Measurements from ENCODE around the gene TBPL2.
"Not testable (repeated sequence)": the region's sequence is repeated elsewhere in the genome, so short reads cannot be mapped to it uniquely, and the experiment has no call there.

The TBPL2 gene

DNA sequence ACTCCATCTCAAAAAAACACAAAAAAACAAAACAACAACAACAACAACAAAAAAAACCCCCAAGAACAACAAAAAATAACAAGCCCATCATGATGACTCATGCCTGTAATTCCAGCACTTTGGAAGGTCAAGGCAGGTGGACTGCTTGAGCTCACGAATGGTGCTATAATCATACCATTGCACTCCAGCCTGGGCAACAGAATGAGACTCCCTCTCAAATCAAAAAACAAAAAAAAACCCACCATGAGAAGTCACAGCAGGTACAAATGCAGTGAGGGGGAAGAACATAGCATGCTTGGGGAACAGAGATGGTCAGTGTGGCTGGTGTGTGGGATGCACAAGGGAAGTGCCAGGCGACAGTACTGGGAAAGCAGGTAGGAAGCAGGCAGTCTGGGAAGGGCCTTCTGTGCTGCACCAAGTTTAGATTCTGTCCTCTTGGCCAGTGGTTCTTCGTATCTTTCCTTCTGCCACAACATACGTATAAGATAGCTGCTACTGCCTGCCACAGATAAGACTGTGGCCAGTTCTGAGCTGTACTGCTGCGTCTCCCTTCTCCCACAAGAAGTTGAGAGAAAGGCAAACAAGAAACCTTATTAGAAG, 56.8 kb downstream of the TBPL2 start:
- no peak overlapping the region for H3K4me3 ChIP-seq (replicated peaks; ENCODE audit: low read depth, low read length)
- no peak for DNase-seq (ENCODE audit: low read depth)
- TF ChIP-seq, protein P1, sequence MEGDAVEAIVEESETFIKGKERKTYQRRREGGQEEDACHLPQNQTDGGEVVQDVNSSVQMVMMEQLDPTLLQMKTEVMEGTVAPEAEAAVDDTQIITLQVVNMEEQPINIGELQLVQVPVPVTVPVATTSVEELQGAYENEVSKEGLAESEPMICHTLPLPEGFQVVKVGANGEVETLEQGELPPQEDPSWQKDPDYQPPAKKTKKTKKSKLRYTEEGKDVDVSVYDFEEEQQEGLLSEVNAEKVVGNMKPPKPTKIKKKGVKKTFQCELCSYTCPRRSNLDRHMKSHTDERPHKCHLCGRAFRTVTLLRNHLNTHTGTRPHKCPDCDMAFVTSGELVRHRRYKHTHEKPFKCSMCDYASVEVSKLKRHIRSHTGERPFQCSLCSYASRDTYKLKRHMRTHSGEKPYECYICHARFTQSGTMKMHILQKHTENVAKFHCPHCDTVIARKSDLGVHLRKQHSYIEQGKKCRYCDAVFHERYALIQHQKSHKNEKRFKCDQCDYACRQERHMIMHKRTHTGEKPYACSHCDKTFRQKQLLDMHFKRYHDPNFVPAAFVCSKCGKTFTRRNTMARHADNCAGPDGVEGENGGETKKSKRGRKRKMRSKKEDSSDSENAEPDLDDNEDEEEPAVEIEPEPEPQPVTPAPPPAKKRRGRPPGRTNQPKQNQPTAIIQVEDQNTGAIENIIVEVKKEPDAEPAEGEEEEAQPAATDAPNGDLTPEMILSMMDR (IDR thresholded peaks at IDR 0.05; ENCODE audit: low read length, missing control alignments) = no peak

- not testable (repeated sequence) for DNase-seq (ENCODE audit: low read depth); H3K4me3 ChIP-seq (replicated peaks; ENCODE audit: low read depth, low read length)
Observed at GRCh38 chr14:55383056-55383466, 57.4 kb downstream of the TBPL2 start.

DNA sequence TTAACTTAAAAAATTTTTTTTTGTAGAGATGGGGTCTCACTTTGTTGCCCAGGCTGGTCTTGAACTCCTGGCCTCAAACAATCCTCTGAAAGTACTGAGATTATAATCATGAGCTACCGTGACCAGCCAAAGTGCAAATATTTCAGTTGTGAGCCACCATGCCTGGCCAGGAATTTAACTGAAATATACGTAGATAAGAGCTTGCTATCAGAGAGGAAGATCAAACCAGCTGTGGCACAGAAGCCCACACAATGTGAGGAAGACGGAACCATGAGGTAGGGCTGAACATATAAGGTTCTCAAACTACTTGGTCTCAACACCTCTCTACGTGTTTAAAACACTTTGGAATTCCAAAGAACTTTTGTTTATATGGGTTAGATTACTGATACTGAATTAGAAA, 57.9 kb downstream of the TBPL2 start:
- H3K4me3 ChIP-seq (replicated peaks; ENCODE audit: low read depth, low read length) = no peak overlapping the region
- TF ChIP-seq, protein P1 (IDR thresholded peaks at IDR 0.05; ENCODE audit: low read length, missing control alignments) = no peak
- DNase-seq (ENCODE audit: low read depth) = no peak

DNA sequence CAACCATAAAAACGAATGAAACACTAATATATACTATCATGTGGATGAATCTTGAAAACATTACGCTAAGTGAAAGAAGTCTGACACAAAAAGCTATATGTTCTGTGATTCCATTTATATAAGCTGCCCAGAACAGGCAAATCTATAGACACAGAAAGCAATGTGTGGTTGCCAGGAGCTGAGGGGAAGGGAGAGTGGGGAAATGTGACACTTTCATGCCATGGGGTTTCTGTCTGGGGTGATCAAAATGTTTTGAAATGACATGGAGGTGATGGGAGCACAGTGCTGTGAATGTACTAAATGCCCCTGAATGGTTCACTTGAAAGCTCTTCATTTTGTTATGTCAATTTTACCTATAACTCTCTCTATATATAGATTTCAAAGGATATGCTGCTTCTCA, 58.9 kb downstream of the TBPL2 start:
- TF ChIP-seq, protein P1 (IDR thresholded peaks at IDR 0.05; ENCODE audit: low read length, missing control alignments) = no peak
- H3K4me3 ChIP-seq (replicated peaks; ENCODE audit: low read depth, low read length) = no peak overlapping the region
- DNase-seq (ENCODE audit: low read depth) = no peak

- DNase-seq (ENCODE audit: low read depth) = no peak
- TF ChIP-seq, protein P1 (IDR thresholded peaks at IDR 0.05; ENCODE audit: low read length, missing control alignments) = no peak
- H3K4me3 ChIP-seq (replicated peaks; ENCODE audit: low read depth, low read length) = no peak overlapping the region
Observed at GRCh38 chr14:55381040-55381439, 59.4 kb downstream of the TBPL2 start.

- TF ChIP-seq, protein P1 (IDR thresholded peaks at IDR 0.05; ENCODE audit: low read length, missing control alignments) = no peak
- no peak for DNase-seq (ENCODE audit: low read depth)
- no peak overlapping the region for H3K4me3 ChIP-seq (replicated peaks; ENCODE audit: low read depth, low read length)
Observed at GRCh38 chr14:55377236-55377635, 63.2 kb downstream of the TBPL2 start.

- TF ChIP-seq, protein P1 (IDR thresholded peaks at IDR 0.05; ENCODE audit: low read length, missing control alignments) = no peak
- H3K4me3 ChIP-seq (replicated peaks; ENCODE audit: low read depth, low read length) = no peak overlapping the region
- no peak for DNase-seq (ENCODE audit: low read depth)
Observed at GRCh38 chr14:55374771-55375170, 65.6 kb downstream of the TBPL2 start.
